ENCODE measurements around the gene DEAF1.

DEAF1 gene

GRCh38 chr11:597166-597725 lies 97.8 kb downstream of the DEAF1 start:
- no peak for DNase-seq

DNA sequence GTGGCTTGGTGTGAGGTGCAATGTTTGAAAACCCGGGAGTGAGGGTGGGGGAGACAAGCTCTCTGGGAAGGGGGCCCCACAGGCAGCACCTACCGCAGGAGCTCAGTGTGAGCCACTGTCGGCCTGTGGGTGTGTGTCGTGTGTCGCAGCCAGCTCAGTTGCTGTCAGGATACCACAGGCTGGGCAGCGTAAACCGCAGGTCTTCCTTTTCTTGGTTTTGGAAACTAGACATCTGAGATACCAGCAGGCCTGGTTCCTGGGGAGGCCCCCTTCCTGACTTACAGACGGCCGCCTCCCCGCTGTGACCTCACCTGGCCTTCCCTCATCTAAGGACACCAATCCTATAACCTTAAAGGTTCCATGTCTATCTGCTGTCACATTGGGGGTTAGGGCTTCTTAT lies 98.6 kb downstream of the DEAF1 start:
- no peak for DNase-seq

DNA sequence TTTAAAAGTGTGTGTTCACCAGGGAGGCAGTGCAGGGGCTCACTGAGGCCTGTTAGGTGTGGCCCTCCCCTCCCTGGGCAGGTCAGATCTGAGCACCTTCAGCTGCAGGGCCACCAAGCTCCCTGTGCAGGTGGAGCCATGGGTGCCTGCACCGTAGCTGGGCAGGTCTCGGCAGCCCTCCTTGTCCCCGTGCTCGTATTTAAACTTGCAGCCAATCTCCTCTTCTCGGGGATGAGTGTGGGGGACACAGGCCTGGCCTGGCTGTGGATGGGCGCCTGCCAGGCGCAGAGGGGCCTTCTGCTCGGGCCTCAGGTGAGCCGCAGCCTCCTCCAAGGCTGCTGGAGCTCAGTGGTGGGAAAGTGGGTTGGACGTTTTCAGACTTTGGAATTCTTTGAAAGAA lies 99.6 kb downstream of the DEAF1 start:
- DNase-seq: no peak

All from nucleus accumbens (tissue), 56 donors.